Measurements from ENCODE around the gene BMF. TPM values are rescaled to one million over a fixed set of nuclear protein-coding genes. Genes with fewer than 3 reads are reported as not detected.
"Not testable (repeated sequence)": the region's sequence is repeated elsewhere in the genome, so short reads cannot be mapped to it uniquely, and the experiment has no call there.

Gene BMF
- total RNA-seq, 3 donors from 2014 or later: 12.6 to 32.1 (median 28.7) TPM

GRCh38 chr15:40137303-40138200 lies 28.9 kb upstream of the BMF start:
- H3K4me3 ChIP-seq: no peak overlapping the region
- no peaks in the 10 kb centered on the region for H3K36me3 ChIP-seq (ENCODE audit: low read depth)
- ATAC-seq (no peak), DNase-seq (no peak)
- H3K4me1 ChIP-seq (ENCODE audit: low read depth): no peaks in the 10 kb centered on the region
- no peaks in the 10 kb centered on the region for H3K9me3 ChIP-seq
- intact Hi-C loops (cut with DNase I, micrococcal nuclease): no loop called here
- TF ChIP-seq CTCF (IDR thresholded peaks at IDR 0.05): no peak

GRCh38 chr15:40136470-40137302 lies 28.0 kb upstream of the BMF start:
- no peaks in the 10 kb centered on the region for H3K9me3 ChIP-seq
- no peak for DNase-seq
- ATAC-seq: no peak
- intact Hi-C loops (cut with DNase I, micrococcal nuclease): no loop called here
- H3K36me3 ChIP-seq (ENCODE audit: low read depth): no peaks in the 10 kb centered on the region
- no peak for TF ChIP-seq CTCF (IDR thresholded peaks at IDR 0.05)
- H3K4me1 ChIP-seq (ENCODE audit: low read depth): no peaks in the 10 kb centered on the region
- H3K4me3 ChIP-seq: no peak overlapping the region

GRCh38 chr15:40135846-40136450 lies 27.3 kb upstream of the BMF start:
- H3K9me3 ChIP-seq; intact Hi-C loops (cut with DNase I, micrococcal nuclease); H3K4me1 ChIP-seq (ENCODE audit: low read depth); DNase-seq; ATAC-seq; H3K36me3 ChIP-seq (ENCODE audit: low read depth); H3K4me3 ChIP-seq: not testable (repeated sequence)

- Histone ChIP-seq H3K4me1 (ENCODE audit: low read depth) (no peaks in the 10 kb centered on the region), H3K4me3 (no peak overlapping the region), H3K9me3 (no peaks in the 10 kb centered on the region), H3K36me3 (ENCODE audit: low read depth) (no peaks in the 10 kb centered on the region)
- no peak for TF ChIP-seq CTCF (IDR thresholded peaks at IDR 0.05)
- ATAC-seq (no peak), DNase-seq (no peak)
- intact Hi-C loops (cut with DNase I, micrococcal nuclease): no loop called here
Observed at GRCh38 chr15:40134885-40135284, 26.2 kb upstream of the BMF start.

GRCh38 chr15:40133544-40133943 lies 24.9 kb upstream of the BMF start:
- no peaks in the 10 kb centered on the region for H3K4me1 ChIP-seq (ENCODE audit: low read depth)
- no peak for DNase-seq
- no peaks in the 10 kb centered on the region for H3K9me3 ChIP-seq
- no peak for ATAC-seq
- intact Hi-C loops (cut with DNase I, micrococcal nuclease): no loop called here
- H3K4me3 ChIP-seq: no peak overlapping the region
- H3K36me3 ChIP-seq (ENCODE audit: low read depth): no peaks in the 10 kb centered on the region
- no peak for TF ChIP-seq CTCF (IDR thresholded peaks at IDR 0.05)

Data from mucosa of descending colon (tissue), 3 donors.